Fibroblast of the conjunctiva (primary cell): ENCODE results near the gene PTPN3.
"Not testable (repeated sequence)": the region's sequence is repeated elsewhere in the genome, so short reads cannot be mapped to it uniquely, and the experiment has no call there.

Source experiments
- DNase-seq: peaks from one replicate; pipeline ENCODE4 v3.0.0-alpha.2; 2010; ENCODE audit warnings: low read depth

PTPN3 gene

GRCh38 chr9:109399258-109399767 lies 98.8 kb downstream of the PTPN3 start:
- DNase-seq, result no peak

DNA sequence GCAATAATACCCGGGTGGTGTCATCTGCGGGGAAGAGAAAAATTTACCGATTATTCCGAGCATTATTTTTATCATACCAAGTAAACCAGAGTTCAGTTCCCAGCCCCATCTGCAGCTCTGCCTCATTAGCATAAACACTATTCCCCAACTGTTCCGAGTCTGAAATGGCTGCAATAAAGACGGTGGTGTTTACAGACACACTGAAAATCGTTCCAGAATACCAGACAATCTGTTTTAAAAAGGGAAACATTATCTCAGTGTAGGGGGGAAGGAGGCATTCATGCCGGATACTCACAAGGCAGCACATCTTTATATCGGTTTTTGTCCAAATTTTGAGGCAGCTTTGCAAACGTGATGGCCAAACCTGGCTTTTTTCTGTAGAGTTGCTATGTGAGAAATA lies 106.9 kb downstream of the PTPN3 start:
- no peak for DNase-seq

- DNase-seq, result no peak
These were observed 110.3 kb downstream of the PTPN3 start for GRCh38 chr9:109387856-109388255.

DNA sequence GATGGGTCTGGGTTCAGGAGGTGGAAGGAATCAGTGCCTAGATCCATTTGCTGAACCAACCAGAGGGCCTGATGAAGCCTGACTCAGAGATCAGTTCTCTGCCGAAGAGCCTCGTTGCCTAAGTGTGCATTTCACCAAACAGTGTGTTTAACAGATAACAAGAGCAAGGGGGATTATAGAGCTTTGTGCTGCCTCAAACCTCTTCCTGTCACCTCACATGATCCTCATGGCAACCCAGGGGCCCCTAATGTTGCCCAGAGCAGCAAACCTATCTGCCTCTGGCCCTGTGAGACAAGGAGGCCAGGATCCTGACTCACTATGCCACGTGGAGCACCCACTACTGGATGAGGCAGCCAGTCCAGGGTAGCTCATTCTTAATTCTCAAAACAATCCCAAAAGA lies 110.9 kb downstream of the PTPN3 start:
- DNase-seq, result no peak

DNA sequence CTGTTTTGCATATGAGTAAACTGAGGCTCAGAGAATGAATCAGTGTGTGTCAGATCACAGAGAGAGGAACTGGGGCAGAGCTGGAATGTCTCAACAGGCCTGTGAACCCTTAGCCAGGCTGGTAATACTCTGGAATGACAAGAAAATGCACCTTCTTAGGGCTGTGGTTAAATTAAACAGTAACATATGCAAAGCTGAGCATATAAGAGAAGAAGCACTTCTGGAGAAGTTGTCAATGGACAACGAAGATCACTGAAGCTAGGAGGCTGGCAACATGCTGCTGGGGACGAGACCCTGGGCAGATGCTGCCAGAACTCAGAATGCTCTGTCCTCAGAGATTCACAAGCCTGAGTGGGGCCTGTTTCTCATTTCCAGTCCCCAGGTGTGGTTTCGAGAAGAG lies 112.6 kb downstream of the PTPN3 start:
- no peak for DNase-seq

- DNase-seq, result no peak
These were observed 114.2 kb downstream of the PTPN3 start for GRCh38 chr9:109383947-109384346.

GRCh38 chr9:109383356-109383755 lies 114.8 kb downstream of the PTPN3 start:
- DNase-seq, result no peak

DNA sequence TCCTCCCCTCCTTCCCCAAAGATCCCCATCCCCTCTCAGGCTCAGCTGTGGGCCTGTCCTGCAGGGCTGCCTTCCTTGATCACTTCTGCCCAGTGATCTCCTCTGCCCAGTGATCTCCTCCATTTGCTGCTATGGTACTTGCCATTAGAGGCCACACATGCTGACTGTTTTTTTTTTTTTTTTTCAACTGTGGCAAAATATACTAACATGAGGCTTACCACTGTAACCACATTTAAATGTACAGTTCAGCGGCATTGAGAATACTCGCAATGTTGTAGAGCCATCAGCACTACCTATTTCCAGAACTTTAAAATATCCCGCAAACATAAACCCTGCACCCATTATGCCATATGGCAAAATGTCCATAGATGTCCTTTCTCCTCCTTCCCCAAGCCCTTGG lies 115.5 kb downstream of the PTPN3 start:
- DNase-seq, result no peak

GRCh38 chr9:109382182-109382581 lies 115.9 kb downstream of the PTPN3 start:
- DNase-seq, result no peak

GRCh38 chr9:109381011-109381729 lies 116.9 kb downstream of the PTPN3 start:
- no peak for DNase-seq

DNA sequence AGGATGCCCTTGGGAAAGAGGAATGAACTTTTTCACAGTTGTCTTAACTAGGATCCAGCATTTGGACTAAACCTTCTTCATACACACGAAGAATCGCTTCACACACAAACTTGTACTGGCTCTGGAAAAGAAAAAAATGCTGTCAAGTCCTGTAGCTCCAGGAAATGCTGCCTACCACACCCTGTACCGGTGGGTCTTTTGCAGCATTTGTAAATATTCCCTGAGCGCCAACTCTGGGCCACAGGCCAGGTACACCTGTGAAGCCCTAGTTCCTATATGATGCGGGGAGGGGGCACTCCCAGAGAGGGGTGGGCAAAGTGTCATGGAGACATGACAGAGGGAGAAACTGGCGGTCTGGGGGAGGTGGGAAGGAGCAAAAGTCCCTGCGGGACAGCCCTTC lies 118.6 kb downstream of the PTPN3 start:
- DNase-seq, result no peak

DNA sequence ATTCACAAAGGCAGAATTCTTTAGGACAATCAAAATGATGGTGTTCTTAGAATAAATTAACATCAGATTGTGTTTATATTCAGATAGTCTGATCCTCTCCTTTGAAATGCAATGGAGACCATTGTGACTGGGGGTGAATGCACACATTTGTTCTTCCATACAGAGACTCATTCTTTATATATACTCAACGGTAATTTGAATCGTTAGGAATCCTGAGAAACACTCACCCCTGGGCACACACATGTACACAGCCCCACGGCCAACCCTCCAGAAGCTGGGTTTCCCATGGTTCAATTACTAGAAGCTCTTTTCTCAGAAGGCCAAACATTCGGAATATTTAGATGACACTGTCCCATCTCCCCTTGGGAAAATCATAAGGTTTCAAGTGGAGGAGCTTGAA lies 119.8 kb downstream of the PTPN3 start:
- no peak for DNase-seq

- DNase-seq, result no peak
These were observed 125.9 kb downstream of the PTPN3 start for GRCh38 chr9:109372246-109372645.

DNA sequence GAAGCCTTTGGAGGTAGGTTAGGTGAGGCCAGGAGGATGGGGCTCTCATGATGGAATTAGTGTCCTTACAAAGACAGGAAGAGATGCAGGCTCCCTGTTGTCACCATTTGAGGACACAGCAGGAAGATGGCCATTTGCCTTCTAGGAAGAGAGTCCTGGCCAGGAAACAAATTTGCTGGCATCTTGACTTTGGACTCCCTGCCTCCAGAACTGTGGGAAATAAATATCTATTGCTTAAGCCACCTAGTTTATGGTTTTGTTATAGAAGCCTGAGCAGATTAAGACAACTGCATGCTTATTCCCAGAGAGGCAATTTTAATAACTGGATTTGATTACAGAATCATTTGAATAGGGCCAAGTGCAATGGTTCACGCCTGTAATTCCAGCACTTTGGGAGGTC lies 126.7 kb downstream of the PTPN3 start:
- no peak for DNase-seq

- no peak for DNase-seq
These were observed 128.8 kb downstream of the PTPN3 start for GRCh38 chr9:109369285-109369684.

GRCh38 chr9:109360771-109361170 lies 137.3 kb downstream of the PTPN3 start:
- DNase-seq, result no peak

DNA sequence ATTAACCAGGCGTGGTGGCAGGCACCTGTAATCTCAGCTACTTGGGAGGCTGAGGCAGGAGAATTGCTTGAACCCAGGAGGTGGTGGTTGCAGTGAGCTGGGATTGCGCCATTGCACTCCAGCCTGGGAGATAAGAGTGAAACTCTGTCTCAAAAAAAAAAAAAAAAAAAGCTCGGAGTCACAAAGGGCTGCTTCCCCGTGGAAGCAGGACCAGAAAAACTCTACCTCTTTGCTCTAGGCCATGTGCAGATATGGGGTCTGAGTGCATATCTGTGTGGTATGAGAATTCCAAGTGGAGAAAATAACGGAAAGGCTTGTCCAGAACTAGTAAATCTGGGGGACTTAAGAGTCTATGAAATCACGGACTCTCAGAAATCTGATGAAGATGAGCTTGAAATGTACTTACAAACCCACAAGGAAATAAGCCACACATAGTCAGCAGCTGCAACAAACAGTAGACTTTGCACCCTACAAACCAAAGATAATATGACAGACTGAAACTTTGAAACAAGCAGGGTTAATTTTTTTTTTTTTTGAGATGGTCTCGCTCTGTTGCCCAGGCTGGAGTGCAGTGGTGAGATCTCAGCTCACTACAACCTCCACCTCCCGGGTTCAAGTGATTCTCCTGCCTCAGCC lies 139.0 kb downstream of the PTPN3 start:
- DNase-seq, result not testable (repeated sequence)

DNA sequence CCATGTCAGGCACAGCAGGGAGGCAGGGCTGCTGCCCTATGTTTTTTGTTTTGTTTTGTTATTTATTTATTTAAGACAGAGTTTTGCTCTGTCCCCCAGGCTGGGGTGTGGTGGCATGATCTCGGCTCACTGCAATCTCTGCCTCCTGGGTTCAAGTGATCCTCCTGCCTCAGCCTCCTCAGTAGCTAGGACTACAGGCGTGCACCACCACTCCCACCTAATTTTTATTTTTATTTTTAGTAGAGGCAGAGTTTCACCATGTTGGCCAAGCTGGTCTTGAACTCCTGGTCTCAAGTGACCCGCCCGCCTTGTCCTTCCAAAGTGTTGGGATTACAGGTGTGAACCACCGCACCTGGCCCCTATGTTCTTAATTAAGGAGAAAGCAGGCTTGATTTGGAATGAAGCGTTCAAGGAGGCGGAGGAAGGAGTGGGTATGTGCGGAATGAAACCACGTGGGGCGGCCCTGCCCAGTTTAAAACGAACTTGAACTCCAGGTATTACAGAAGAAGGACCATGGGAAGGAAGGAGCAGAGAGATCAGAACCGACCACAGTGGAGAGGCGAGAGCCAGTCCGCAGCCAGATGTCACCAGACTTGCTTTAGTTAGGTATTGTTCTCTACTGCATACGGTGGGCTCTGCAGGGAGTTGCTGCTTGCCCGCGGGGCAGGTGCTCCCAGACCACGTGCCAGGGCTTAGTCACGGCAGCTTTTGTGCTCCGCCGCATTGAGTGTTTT lies 142.4 kb downstream of the PTPN3 start:
- DNase-seq, result no peak

- DNase-seq, result no peak
These were observed 143.9 kb downstream of the PTPN3 start for GRCh38 chr9:109354190-109354589.

DNA sequence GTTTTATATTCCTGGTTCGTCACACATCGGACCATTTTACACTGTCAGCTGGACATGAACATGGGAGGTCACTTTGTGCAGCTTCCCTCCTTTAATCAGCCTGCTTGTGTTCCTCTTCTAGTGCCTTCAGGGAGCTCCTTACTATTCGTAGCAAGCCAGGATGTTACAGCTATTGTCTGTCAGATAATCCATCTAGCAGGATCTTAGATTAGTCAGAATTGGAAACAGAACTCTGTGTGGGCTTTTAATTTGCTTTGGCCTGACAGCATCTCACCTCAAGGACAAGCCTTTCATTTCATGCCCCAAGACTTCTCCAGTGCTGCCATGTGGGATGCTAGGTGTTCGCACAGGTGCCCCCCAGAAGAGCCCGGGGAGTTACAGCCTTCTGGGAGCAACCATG lies 147.1 kb downstream of the PTPN3 start:
- no peak for DNase-seq

GRCh38 chr9:109349421-109349846 lies 148.7 kb downstream of the PTPN3 start:
- DNase-seq, result peak; percentile 39

DNA sequence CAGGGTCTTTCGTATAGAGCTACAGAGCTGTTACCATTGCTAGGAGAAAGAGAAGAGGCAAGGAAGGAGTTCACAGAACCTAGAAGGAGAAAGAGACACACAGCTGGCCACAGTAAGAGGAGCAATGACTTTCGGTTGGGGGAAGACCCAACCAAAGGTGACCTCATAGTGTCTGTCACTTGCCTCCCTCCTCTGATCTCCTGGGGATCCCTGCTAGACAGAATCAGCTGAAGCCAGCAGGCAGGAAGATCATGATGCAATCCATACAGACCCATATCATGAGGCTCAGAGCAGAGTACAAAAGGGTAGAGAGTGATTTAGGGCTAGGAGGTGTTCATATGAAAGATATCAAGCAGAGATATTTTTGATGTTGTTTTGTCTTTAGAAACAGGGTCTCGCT lies 151.2 kb downstream of the PTPN3 start:
- DNase-seq, result no peak

GRCh38 chr9:109344866-109345265 lies 153.2 kb downstream of the PTPN3 start:
- DNase-seq, result no peak
